ENCODE results near the gene LRRC75B. TPM values are rescaled to one million over a fixed set of nuclear protein-coding genes. Genes with fewer than 3 reads are reported as not detected.

The LRRC75B gene
- total RNA-seq, 1 experiment from 2014 or later = 2.2 TPM

DNA sequence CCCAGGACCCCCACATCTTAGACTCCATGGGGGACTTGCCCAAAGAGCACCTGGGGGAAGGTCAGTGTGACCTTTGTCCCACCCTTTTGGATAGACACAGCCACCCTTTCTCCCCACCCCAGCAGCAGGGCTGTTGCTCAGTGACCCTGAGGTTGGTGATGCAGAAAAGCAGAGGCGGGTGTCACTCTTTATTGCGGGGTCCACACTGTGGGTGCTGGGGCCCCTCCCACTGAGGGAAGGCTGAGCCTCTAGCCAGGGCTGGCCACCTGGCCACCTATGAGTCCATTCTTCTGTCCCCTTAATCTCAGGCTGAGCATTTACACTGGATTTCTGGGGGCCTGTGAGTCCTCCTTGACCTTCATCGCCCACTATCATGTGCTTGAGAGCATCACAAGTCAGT is 7.4 kb downstream of the LRRC75B start:
- ChIA-PET POLR2A (ENCODE audit: unreplicated experiment) (no interaction called here), CTCF (interaction anchor here (0.5 kb wide), 1 partner anchor 11 kb away, joined by 4 read pairs; no protein-coding TSS in a partner anchor)
- intact Hi-C loops (cut with micrococcal nuclease; ENCODE audit: unreplicated experiment) = no loop called here
- peaks cover 10% of the 10 kb centered on the region for H3K4me1 ChIP-seq (replicated peaks; ENCODE audit: insufficient read depth)
- H3K4me3 ChIP-seq = no peak overlapping the region
- no peaks in the 10 kb centered on the region for H3K9me2 ChIP-seq (ENCODE audit: insufficient read depth)
- H4K20me1 ChIP-seq (ENCODE audit: insufficient read depth) = no peaks in the 10 kb centered on the region
- no peak for DNase-seq
- H3F3A ChIP-seq (ENCODE audit: insufficient read depth, low read depth) = no peaks in the 10 kb centered on the region
- H3K27me3 ChIP-seq (ENCODE audit: insufficient read depth, low read depth) = no peaks in the 10 kb centered on the region
- no peaks in the 10 kb centered on the region for H3K9me3 ChIP-seq (ENCODE audit: insufficient read depth, low read depth)
- no peak for TF ChIP-seq EZH2 (IDR thresholded peaks at IDR 0.05; ENCODE audit: low read depth)
- TF ChIP-seq, protein P1, sequence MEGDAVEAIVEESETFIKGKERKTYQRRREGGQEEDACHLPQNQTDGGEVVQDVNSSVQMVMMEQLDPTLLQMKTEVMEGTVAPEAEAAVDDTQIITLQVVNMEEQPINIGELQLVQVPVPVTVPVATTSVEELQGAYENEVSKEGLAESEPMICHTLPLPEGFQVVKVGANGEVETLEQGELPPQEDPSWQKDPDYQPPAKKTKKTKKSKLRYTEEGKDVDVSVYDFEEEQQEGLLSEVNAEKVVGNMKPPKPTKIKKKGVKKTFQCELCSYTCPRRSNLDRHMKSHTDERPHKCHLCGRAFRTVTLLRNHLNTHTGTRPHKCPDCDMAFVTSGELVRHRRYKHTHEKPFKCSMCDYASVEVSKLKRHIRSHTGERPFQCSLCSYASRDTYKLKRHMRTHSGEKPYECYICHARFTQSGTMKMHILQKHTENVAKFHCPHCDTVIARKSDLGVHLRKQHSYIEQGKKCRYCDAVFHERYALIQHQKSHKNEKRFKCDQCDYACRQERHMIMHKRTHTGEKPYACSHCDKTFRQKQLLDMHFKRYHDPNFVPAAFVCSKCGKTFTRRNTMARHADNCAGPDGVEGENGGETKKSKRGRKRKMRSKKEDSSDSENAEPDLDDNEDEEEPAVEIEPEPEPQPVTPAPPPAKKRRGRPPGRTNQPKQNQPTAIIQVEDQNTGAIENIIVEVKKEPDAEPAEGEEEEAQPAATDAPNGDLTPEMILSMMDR (conservative IDR thresholded peaks at IDR 0.05) = no peak
- no peak overlapping the region for H3K4me2 ChIP-seq
- no peaks in the 10 kb centered on the region for H3K79me2 ChIP-seq (ENCODE audit: low read depth)
- no peak overlapping the region for H3K27ac ChIP-seq
- no peak overlapping the region for H2AFZ ChIP-seq
- BruUV-seq (replicated peaks) = no TSS peak
- no peaks in the 10 kb centered on the region for H3K36me3 ChIP-seq (ENCODE audit: low read depth)

DNA sequence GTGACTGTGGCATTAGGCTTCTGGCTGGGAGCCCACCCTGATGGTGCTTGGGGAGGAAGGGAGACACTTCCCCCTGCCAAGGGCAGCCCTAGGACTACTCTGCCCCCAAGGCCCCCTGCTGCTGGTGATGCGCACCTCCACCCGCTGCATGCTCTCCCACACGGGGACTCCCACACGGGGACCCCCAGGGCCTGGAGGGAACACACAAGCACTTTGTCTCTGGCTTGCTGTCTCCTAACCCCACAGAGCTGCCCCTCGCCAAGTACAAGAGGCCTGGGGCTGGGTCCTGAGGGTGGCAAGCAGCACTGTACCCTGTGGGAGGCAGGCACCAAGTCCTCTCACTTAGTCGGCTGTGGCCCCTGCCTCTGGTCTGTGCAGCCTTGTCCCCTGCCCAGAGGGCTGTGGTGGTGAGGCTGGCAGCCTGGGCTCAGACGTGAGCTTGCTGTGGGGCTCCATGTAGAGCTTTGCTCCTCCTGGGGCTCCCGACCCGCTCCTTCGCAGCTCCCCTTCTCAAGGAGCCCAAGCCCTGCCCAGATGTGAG is 7.9 kb downstream of the LRRC75B start:
- Histone ChIP-seq H2AFZ (no peak overlapping the region), H3K9me3 (ENCODE audit: insufficient read depth, low read depth) (no peaks in the 10 kb centered on the region), H3K36me3 (ENCODE audit: low read depth) (no peaks in the 10 kb centered on the region), H3K79me2 (ENCODE audit: low read depth) (no peaks in the 10 kb centered on the region), H3K27me3 (ENCODE audit: insufficient read depth, low read depth) (no peaks in the 10 kb centered on the region), H3K9me2 (ENCODE audit: insufficient read depth) (no peaks in the 10 kb centered on the region), H3K4me1 (replicated peaks; ENCODE audit: insufficient read depth) (peaks cover 10% of the 10 kb centered on the region), H4K20me1 (ENCODE audit: insufficient read depth) (no peaks in the 10 kb centered on the region), H3F3A (ENCODE audit: insufficient read depth, low read depth) (no peaks in the 10 kb centered on the region), H3K27ac (no peak overlapping the region), H3K4me2 (no peak overlapping the region), H3K4me3 (no peak overlapping the region)
- CTCF ChIA-PET = interaction anchor here (0.5 kb wide), 1 partner anchor 12 kb away, joined by 4 read pairs; no protein-coding TSS in a partner anchor
- TF ChIP-seq, protein P1 (conservative IDR thresholded peaks at IDR 0.05) = no peak
- TF ChIP-seq EZH2 (IDR thresholded peaks at IDR 0.05; ENCODE audit: low read depth) = no peak
- BruUV-seq (replicated peaks) = no TSS peak
- intact Hi-C loops (cut with micrococcal nuclease; ENCODE audit: unreplicated experiment) = no loop called here
- POLR2A ChIA-PET (ENCODE audit: unreplicated experiment) = no interaction called here
- no peak for DNase-seq

DNA sequence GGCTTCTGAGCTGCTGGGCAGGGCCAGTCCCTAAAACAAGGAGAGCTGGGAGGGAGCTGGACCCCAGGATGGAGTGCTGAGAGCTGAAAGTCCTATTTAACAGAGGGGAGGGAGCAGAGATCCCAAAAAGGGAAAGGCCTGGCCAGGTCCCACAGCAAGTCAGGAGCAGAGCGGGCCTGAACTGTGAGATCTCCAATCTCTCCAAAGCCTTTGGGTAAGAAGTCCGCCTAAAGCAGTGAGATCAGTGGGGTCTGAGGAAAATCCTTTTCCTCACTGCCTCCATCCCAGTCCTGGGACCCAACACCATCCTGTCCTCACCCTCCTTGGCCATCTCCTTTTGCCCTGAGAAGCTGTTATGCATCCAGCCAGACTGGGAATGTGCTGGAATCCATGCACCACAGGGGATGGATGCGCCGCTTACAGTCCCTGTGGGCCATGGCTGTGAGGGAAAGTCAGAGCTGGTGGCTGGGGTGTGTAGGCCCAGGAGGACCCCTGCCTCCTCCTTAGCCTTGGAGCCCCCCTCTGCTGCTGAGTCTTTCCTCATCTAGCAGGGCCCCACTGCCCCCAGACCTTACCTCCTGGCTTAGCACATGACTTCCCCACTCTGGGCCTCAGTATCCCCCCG is 8.6 kb downstream of the LRRC75B start:
- H3K36me3 ChIP-seq (ENCODE audit: low read depth) = no peaks in the 10 kb centered on the region
- H2AFZ ChIP-seq = no peak overlapping the region
- no TSS peak for BruUV-seq (replicated peaks)
- intact Hi-C loops (cut with micrococcal nuclease; ENCODE audit: unreplicated experiment) = no loop called here
- H3K4me3 ChIP-seq = no peak overlapping the region
- peaks cover 10% of the 10 kb centered on the region for H3K4me1 ChIP-seq (replicated peaks; ENCODE audit: insufficient read depth)
- no peak overlapping the region for H3K27ac ChIP-seq
- H3K27me3 ChIP-seq (ENCODE audit: insufficient read depth, low read depth) = no peaks in the 10 kb centered on the region
- H3K4me2 ChIP-seq = no peak overlapping the region
- H3K79me2 ChIP-seq (ENCODE audit: low read depth) = no peaks in the 10 kb centered on the region
- DNase-seq = no peak
- H3K9me3 ChIP-seq (ENCODE audit: insufficient read depth, low read depth) = no peaks in the 10 kb centered on the region
- H3K9me2 ChIP-seq (ENCODE audit: insufficient read depth) = no peaks in the 10 kb centered on the region
- no peaks in the 10 kb centered on the region for H4K20me1 ChIP-seq (ENCODE audit: insufficient read depth)
- TF ChIP-seq, protein P1 (conservative IDR thresholded peaks at IDR 0.05) = no peak
- no peak for TF ChIP-seq EZH2 (IDR thresholded peaks at IDR 0.05; ENCODE audit: low read depth)
- CTCF ChIA-PET = no interaction called here
- POLR2A ChIA-PET (ENCODE audit: unreplicated experiment) = no interaction called here
- no peaks in the 10 kb centered on the region for H3F3A ChIP-seq (ENCODE audit: insufficient read depth, low read depth)
